ENCODE results near the gene IGFBP4.

IGFBP4 gene

DNA sequence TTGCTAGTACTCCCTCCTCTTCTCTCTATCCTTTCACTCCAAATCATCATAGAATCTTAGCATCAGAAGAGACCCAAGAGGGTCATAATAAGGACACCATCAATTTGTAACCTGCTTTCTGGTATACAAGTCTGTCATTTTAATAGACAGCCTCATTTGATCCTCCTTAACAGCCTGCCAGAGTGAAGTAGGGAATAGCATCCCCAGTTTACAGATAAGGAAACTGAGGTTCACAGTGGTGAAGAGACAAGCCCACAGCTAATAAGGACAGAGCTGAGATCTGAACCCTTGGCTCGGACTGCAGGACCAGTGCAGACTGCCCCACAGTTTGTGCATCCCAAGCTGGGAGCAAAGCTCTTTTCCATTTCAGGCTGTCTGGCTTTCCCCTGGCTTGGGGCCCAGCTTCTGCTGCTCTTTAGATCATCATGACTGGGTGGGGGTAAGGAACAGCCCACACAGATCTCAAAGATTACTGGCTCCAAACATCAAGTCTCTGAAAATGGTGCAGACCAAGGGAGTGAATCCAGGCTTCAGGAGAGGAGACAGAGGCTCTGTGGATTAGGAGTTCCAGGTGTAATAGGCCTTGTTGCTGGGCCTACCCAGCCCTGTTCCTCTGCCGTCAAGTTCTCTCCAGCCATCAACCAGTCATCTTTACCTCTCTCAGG is 10.3 kb upstream of the IGFBP4 start:
- DNase-seq (ENCODE audit: low read depth), result no peak

DNA sequence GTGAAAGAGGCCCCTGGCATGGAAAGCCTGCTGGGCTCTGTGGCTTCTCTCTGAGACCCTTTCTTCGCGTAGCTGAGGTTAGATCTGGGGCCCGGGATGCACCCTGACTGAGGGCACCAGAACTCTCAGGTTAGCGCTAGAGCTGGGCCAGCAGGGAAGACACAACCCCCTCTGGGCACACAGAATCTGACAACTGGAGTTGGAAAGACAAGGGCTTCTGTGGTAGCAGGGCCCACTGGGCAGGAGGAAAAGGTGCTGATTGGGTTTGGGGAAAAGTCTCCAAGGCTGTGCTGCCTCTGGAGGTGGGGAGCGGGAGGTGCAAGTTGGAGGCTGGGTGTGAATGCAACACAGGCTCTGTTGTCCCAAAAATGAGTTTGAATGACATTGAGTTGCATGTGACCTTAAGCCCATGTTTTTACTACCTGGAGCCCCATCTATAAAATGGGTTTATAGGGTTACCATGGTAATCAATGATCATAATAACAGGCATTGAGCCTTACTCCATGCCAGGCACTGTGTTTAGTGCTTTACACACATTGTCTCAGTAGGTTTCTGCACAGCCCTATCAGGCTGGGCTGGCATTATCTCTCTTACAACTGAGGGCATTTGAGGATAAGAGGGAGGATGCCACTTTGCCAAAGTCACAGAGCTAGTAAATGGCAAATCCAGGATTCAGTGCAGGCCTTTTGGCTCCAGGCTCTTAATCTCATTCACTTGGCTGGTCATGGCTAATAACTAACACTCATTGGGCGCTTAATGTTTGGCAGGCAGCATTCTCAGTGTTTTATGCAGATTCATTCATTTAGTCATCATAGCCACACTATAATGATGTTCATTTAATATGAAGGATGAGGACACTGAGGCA is 9.5 kb upstream of the IGFBP4 start:
- no peak for DNase-seq (ENCODE audit: low read depth)

DNA sequence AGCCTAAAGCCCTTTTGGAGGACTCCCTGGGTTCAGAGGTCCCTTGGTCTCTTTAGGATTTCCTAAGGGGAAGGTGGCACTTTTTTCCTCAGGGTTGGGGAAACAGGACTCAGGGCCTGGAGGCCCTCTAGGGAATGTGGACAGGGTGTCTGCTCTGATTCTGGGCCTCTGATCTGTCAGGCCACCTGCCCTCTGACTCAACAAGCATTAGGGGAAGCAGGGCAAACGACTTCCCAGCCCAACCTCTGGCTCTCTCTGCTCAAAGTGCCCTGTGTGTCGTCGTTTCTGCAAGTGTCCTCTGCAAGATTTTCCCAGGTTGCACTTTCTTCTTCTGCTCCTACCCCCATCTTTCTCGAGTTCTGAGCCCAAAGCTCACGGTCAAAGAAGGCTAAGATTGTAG is 6.6 kb upstream of the IGFBP4 start:
- no peak for DNase-seq (ENCODE audit: low read depth)

DNA sequence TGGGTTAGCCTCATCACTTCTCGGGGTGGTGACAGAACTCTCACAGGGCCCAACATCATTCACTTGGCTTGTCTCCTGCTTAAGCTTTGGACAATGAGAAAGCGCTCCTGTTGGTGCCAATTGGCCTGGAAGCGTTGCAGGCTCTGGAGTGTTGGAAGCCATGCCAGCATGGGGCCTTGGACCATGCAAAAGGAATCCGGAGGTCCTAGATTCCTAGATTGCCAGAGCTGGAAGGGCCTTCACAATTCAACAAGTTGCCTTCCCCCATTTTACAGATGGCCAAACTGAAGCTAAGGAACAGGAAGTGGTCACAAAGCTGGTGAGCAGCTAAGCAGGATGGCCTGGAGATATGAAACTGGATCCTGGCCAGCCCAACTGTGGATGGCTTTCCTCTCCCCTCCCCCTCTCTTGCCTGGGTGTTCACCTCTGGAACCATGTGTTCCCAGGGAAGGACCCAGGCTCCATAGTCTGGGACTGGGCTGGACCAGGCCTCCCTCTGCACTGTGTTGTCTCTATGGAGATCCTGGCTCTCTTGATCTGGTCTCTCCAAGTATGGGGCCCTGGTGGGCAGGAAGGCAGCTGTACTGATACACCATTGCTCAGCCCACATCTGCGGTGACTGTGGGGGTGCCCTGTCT is 6.0 kb upstream of the IGFBP4 start:
- DNase-seq (ENCODE audit: low read depth), result no peak

DNA sequence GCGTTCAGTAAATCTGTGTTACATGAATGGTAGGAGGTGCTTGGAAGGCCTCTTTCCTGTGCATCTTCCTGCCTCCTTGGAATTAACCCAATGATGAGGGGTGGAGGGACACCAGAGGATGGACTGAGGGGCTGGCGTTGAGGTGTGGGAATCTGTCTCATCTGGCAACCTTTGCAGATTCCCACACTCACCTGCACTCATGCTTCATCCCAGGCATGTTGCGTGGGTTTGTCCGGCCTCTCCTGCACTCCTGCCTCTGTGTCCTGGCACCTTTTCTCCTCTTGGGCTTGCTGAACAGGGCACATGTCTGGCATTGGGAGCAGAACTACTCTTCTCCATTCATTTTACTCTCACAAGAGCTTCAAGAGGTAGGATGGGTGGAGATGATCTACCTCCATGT is 3.1 kb upstream of the IGFBP4 start:
- no peak for DNase-seq (ENCODE audit: low read depth)

DNA sequence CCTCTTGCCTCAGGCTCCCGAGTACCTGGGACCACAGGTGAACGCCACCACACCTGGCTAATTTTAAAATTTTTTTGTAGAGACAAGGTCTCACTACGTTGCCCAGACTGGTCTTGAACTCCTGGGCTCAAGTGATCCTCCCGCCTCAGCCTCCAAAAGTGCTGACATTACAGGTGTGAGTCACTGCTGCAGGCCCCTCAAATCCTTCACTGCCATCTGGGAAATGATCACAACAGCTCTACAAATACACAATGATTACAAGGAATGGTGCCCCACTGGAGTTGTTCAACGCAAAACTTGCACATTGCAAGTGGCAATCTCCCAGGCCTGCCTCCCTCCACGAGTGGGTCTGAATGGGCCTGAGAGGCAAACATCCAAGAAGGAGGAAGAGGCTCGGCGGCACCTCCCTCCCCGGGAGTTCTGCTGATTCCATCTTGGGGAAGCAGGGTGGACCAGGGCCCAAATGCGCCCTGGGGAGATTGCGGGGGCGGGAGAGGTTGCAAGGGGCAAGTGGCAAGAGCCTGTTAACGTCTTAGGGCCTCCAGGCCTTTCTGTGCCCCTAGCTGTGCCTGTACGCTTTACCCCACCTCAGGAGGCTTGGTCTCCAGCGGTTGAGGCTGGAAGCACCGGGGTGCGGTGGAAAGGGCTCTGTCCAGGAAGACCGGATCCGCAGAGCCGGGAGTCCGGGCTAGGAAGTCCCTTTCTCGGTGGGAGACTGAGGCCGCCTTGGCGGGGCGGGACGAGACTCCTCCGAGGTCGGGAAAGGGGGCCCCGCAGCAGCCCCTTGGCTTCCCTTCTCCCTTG is 656 bp upstream of the IGFBP4 start:
- no peak for DNase-seq (ENCODE audit: low read depth)

DNA sequence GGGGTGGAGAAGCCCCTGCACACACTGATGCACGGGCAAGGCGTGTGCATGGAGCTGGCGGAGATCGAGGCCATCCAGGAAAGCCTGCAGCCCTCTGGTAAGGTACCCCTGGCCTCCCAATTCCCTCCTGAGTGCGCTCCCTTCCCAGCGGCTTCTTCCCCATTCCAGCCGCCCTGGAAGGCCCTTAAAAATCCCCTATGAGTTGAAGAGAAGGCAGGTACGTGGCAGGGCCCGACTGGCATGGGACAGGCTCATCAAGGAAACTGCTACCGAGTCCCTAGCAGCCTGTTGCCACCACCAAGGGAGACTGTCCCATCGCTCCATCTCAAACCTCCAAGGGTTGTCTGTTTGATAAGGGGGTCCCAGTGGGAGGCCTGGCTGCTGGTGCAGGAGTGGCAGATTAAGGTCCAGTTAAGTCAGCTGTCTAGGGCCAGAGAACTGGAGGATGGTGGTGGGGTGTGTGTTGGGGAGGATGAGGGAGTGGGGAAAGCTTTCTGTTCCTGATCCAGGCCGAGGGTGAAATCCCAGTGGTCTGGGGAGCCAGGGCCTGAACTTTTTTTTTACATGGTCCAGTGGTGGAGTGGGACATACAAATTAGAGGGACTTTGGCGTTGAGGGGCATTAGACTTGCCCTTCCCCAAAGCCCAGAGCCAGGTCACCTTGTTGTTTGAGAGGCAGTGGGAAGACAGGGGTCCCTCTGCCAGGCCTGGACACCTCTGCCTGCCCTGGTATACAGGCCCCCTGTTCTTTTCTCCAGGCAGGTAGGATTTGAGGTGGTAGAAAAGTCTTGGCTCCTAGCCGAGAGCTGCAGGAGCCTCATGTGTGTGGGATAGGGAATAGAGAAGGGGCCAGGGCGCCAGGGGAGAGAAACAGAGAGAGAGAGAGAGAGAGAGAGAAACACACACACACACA is 994 bp downstream of the IGFBP4 start:
- DNase-seq (ENCODE audit: low read depth), result no peak

DNA sequence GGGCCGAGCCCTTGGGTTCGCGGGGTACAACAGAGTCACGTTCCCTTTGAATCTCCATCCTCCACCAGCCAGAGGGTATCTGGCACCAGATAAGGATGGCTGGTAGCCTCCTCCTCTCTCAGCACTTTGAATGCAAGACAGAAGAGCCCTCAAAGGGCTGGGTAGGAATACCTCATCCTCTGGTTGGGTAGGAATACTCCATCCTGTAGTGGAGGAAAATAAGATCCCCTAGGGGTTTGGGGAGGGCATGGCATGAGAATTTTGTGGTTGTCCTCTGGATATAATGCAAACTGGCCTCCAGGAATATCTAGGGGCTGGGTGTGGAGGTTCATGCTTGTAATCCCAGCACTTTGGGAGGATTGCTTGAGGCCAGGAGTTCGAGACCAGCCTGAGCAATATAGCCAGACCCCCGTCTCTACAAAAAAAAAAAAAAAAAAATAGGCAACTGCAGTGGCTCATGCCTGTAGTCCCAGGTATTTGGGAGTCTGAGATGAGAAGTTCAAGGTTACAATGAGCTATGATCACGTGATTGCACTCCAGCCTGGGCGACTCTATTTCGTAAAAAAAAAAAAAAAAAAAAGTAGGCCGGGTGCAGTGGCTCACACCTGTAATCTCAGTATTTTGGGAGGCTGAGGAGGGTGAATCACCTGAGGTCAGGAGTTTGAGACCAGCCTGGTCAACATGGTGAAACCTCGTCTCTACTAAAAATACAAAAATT is 2.7 kb downstream of the IGFBP4 start:
- DNase-seq (ENCODE audit: low read depth), result no peak

DNA sequence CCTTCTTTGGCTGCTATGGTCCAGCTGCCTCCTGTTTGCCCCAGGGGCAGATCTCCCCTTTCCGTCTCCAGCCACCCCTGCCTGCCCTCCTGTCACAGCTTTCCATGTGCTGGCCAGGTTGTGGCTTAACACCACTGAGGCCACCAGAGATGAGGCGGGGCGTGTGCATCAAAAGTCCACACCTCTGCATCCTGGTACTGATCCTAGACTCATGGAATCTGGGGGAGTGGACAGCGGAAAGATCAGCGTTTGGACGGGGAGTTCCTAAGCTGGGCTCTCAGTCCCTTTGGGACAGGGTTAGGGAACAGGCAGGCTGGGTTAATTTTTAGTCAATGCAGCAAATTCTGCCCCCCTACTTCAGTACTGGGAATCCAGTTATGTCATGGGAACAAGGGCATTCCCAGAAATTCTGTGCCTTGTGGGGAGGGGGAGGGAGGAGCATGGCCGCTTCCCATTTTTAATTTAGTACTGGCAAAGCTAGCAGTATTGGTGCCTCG is 3.9 kb downstream of the IGFBP4 start:
- no peak for DNase-seq (ENCODE audit: low read depth)

DNA sequence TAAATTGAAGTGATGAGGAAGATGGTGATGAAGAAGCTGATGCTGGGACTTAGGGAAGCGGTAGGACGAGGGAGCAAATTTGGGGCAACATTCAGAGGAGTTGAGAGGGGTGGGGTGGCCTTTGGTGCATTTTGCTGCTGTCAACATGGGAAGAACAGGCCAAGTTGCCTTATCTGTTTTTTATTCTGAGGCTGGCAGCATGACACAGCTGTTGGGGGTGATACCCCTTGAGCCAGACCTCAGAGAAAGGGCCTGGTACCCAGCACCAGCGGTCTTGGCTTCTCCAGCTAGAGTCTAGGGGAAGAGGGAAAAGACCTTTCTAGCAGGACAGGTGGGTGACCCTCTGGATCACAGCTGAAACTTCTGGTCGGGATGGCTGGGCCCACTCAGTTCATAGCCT is 4.6 kb downstream of the IGFBP4 start:
- no peak for DNase-seq (ENCODE audit: low read depth)

DNA sequence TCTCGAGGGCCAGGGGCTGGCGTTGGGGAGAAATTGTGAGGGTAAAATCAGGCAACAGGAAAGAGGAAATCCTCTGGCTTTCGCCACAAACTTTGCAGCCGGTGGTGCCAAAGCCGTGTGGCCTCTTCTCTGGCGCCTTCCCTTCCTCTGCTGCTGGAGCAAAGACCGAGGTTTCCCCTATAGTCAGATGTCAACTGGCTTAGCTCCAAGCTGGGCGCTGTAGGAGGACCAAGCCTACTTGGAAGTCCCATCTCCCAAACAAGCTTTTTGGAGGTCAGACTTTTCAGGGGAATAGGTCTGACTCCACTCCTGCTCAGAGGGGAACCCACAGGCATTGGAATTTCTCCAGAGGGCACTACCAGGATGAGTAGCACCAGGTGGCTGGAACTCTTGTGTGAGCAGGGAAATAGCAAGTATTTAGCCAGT is 5.0 kb downstream of the IGFBP4 start:
- no peak for DNase-seq (ENCODE audit: low read depth)

DNA sequence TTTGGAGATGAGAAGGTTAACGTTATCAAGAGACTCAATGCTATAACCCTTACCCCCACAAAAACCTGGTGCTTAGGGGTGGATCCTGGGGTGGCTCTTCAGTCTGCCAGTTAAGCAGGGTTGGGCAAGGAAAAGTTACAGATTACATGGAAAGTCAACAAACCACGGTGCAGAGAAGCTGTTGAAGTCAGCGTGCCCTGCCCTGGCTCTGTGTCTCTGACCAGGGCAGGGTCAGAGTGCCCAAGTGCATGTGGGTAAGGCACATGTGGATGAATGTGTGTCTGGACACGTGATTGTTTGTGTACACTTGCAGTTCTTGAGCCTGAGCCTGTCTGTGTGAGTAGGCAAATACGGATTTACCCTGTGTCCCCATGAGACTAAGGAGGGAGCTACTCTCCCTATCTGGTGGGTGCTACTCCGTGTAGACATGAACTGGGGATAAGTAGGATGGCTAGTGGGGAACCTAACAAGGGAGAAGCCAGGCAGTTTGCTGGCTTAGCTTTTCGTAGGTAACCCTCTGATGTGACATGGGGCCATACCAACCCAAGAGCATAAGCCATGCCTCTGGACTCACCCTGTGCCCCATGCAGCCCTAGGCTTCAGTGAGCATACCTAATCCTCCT is 5.5 kb downstream of the IGFBP4 start:
- DNase-seq (ENCODE audit: low read depth), result no peak

DNA sequence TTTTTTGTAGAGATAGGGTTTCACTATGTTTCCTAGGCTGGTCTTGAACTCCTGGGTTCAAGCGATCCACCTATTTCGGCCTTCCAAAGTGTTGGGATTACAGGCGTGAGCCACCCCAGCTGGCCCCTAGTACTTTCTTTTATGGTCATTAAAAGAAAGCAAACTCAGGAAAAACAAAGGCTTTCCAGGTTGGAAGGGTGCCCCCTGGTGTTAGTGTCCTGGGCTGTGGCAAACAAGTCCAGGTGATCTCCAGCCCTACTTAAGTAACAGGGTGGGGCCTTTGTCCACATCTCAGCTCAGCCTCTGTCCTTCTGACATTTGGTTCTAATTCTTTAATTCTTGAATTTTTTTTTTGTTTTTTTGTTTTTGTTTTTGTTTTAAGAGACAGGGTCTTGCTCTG is 6.9 kb downstream of the IGFBP4 start:
- no peak for DNase-seq (ENCODE audit: low read depth)

DNA sequence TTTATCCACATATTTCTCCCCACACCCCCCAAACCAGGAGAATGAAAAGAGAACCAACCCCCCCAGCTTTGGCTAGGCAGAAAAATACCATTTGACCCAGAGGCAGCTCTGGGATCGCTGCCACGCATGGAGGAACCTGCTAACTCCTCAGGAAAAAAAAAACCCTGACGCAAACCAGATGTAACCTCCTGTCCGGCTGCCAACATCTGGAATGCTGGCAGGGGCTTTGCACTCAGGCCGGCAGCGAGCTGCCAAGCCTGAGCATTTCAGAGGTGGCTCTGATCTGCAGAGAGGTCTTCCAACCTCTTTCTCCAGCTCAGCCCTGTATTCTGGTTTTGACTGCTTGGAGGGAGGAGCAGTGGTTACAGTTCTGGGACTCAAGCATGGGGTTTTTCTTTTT is 8.2 kb downstream of the IGFBP4 start:
- DNase-seq (ENCODE audit: low read depth), result no peak

DNA sequence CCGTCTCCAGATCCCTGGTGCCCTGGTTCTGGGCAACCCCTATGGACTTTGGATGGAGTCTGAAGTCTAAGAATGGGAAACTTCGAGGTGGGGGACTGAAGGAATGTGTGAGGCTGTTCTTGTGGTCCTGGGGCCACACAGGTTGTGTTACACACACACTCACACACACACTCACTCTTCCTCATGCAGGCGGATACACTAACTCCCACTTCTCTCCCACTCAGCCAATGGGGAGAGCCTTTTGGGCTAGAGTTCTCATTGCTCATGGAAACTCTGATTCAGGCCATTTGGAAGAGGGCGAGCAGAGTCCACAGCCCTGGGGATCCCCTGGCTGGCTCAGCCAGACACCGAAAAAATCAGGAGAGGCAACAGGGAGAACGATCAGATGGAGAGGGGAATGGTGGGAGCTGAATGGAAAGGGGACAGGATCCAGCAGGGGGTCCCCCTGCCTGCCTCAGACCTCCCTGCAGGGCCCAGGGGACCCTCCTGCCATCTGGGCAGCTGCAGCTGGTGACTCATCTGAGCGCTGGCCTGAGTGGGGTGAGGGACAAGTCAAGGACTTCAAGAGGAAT is 9.1 kb downstream of the IGFBP4 start:
- DNase-seq (ENCODE audit: low read depth), result no peak

DNA sequence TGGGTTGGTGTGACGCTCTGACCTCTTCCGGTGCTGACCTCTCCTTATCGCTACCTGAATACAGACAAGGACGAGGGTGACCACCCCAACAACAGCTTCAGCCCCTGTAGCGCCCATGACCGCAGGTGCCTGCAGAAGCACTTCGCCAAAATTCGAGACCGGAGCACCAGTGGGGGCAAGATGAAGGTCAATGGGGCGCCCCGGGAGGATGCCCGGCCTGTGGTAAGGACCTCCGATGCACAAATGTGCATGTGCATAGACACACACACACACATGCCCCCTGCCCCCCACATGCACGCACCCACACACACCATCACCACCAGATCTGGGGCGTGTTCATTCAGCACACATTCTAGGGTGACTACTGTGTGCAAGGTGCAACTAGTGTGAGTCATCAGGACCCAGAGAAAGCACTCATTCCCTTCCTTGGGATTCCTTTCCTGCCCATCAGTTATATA is 9.7 kb downstream of the IGFBP4 start:
- DNase-seq (ENCODE audit: low read depth), result no peak

DNA sequence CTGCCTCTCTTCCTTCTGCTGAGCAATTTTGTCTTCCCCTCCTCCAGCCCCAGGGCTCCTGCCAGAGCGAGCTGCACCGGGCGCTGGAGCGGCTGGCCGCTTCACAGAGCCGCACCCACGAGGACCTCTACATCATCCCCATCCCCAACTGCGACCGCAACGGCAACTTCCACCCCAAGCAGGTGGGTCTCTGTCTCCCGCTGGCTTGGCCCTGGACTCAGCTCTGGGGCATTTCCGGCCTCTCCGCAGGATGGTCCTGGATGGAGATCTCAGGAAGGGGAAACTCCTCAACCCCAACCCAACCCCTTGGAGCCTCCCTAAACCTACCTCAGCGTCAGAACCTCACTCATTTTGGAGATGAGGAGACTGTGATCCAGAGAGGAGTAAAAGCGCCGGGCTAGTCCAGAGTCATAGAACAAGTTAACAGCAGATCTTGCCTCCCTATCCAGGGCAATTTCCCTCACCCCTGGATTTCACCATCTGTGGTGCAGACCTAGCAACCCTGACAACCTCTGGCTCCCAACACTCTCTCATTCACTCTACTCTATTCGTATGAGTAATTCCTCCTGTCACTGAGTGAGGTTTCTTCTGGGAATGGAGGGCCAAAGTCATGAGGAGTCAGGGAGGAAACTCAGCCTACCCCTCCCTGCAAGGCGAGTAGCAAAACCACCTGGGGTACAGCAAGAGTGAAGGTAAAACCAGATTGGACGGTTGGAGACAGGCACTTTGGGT is 10.8 kb downstream of the IGFBP4 start:
- DNase-seq (ENCODE audit: low read depth), result no peak

DNA sequence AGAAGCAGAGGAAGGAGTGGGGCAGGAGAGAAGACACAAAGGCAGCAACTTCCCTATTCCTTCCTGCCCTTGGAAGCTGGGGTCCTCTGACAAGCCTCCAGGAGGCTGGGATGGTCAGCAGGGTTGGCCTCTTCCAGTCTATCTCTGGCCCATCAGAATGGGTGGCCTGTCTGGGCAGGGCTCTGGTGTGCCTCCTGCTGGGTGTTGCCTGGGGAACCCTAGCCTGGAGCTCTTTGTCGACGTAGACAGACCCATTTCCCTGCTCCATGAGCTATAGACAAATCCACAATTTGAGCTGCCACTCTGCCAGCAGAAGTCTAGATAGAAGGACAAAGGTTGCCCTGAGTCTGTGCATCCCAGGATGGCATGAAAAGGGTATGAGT is 11.4 kb downstream of the IGFBP4 start:
- no peak for DNase-seq (ENCODE audit: low read depth)
